H1 (cell line): Measurements from ENCODE around the gene USP6. TPM values are rescaled to one million over a fixed set of nuclear protein-coding genes. Genes with fewer than 3 reads are reported as not detected.
"Not testable (repeated sequence)": the region's sequence is repeated elsewhere in the genome, so short reads cannot be mapped to it uniquely, and the experiment has no call there.

Experiments
- CTCF ChIA-PET: fragments of 300-600 bp; sonication (Branson Sonifier 250); formaldehyde crosslinking; loops from one replicate; lab custom pipeline; 2021; ENCODE audit not compliant: partially characterized antibody; lab: Charles Lee
- POLR2A ChIA-PET: fragments of 300-600 bp; sonication (Branson Sonifier 250); formaldehyde crosslinking; loops from one replicate; lab custom pipeline; 2021; ENCODE audit warnings: inconsistent platforms; ENCODE audit not compliant: partially characterized antibody; lab: Charles Lee
- DNase-seq, 2 experiments: peaks; one replicate each; pipeline versions ENCODE4 v3.0.0 to v3.0.0-alpha.2; 2010 to 2022; ENCODE audit warnings: low spot score in 2 of 2, low read depth in 1 of 2, mixed read lengths in 1 of 2
- FAIRE-seq: peaks from 2 replicates; lab custom pipeline; 2011; peaks lifted over from hg19 to GRCh38; lab: Jason Lieb, UNC
- H2AFZ ChIP-seq: 2 replicates; pipeline ENCODE4 v1.8.1; 2012; ENCODE audit warnings: low read length, inconsistent platforms
- H2AK5ac ChIP-seq: 2 replicates; pipeline ENCODE4 v1.6.1; 2013; ENCODE audit warnings: low read depth, low read length
- H2BK120ac ChIP-seq: replicated peaks from 2 replicates; pipeline ENCODE3; 2013; ENCODE audit warnings: low read depth, low read length, inconsistent platforms
- H2BK12ac ChIP-seq: 2 replicates; pipeline ENCODE4 v1.6.1; 2013; ENCODE audit warnings: low read depth, low read length
- H2BK15ac ChIP-seq: 2 replicates; pipeline ENCODE4 v1.6.1; 2013; ENCODE audit warnings: low read length
- H2BK20ac ChIP-seq: 2 replicates; pipeline ENCODE4 v1.6.1; 2013; ENCODE audit warnings: low read length
- H2BK5ac ChIP-seq: 2 replicates; pipeline ENCODE4 v1.6.1; 2013; ENCODE audit warnings: low read depth, low read length
- H3K14ac ChIP-seq: 2 replicates; pipeline ENCODE4 v1.6.1; 2013; ENCODE audit warnings: inconsistent platforms; ENCODE audit not compliant: insufficient read length
- H3K18ac ChIP-seq: 2 replicates; pipeline ENCODE4 v1.6.1; 2013; ENCODE audit warnings: low read length; ENCODE audit errors: extremely low read depth
- H3K23ac ChIP-seq: 2 replicates; pipeline ENCODE4 v1.6.1; 2013; ENCODE audit warnings: inconsistent platforms; ENCODE audit not compliant: insufficient read length
- H3K23me2 ChIP-seq: 2 replicates; pipeline ENCODE4 v1.6.1; 2013; ENCODE audit warnings: low read depth, low read length
- H3K27ac ChIP-seq: 2 replicates; pipeline ENCODE4 v1.6.1; 2011; ENCODE audit warnings: low read depth, low read length, inconsistent platforms
- H3K27me3 ChIP-seq, 4 experiments: replicated peaks in 1 of 4; 1 replicate in 1 of 4; 2 replicates in 3 of 4; pipeline versions ENCODE4 v1.6.1 to v1.8.1; 2011 to 2013; ENCODE audit warnings: low read length in 3 of 4, mild to moderate bottlenecking in 3 of 4, inconsistent platforms in 2 of 4, mixed read lengths in 2 of 4, moderate library complexity in 1 of 4; ENCODE audit not compliant: control insufficient read depth in 3 of 4, insufficient read depth in 3 of 4; ENCODE audit errors: extremely low read depth in 1 of 4
- H3K36me3 ChIP-seq, 4 experiments: 2 replicates each; pipeline versions ENCODE4 v1.6.1 to v1.8.1; 2011 to 2013; ENCODE audit warnings: mild to moderate bottlenecking in 4 of 4, low read length in 3 of 4, moderate library complexity in 2 of 4, control low read depth in 1 of 4, inconsistent platforms in 1 of 4; ENCODE audit not compliant: insufficient read depth in 4 of 4, control insufficient read depth in 2 of 4
- H3K4ac ChIP-seq: replicated peaks from 2 replicates; pipeline ENCODE3; 2013; ENCODE audit warnings: low read length, low read depth, mixed read lengths, inconsistent platforms; ENCODE audit not compliant: insufficient read length
- H3K4me1 ChIP-seq, 4 experiments: replicated peaks in 1 of 4; 1 replicate in 1 of 4; 2 replicates in 3 of 4; pipeline versions ENCODE4 v1.6.1 to v1.8.1; 2011 to 2013; ENCODE audit warnings: low read length in 3 of 4, inconsistent platforms in 2 of 4, mixed read lengths in 1 of 4; ENCODE audit not compliant: insufficient read depth in 4 of 4, control insufficient read depth in 3 of 4
- H3K4me2 ChIP-seq, 2 experiments: 2 replicates each; pipeline versions ENCODE4 v1.6.1 to v1.8.1; 2011 to 2013; ENCODE audit warnings: low read depth in 2 of 2, low read length in 2 of 2, control low read depth in 1 of 2, inconsistent platforms in 1 of 2, mild to moderate bottlenecking in 1 of 2; ENCODE audit not compliant: insufficient read depth in 1 of 2
- H3K4me3 ChIP-seq, 4 experiments: fragments of 200-600, 300-600 bp in 1 of 4; sonication (generic), shearing (Covaris generic), sonication (Bioruptor Twin) in 1 of 4; 2 replicates each; pipeline versions ENCODE4 v1.5.1 to v1.8.1; 2011 to 2016; ENCODE audit warnings: low read length in 4 of 4, low read depth in 3 of 4, control low read depth in 2 of 4, inconsistent platforms in 2 of 4, mild to moderate bottlenecking in 2 of 4, mixed read lengths in 1 of 4, moderate library complexity in 1 of 4; ENCODE audit not compliant: insufficient read depth in 2 of 4; ENCODE audit errors: extremely low read depth in 1 of 4
- H3K56ac ChIP-seq: replicated peaks from 2 replicates; pipeline ENCODE3; 2013; ENCODE audit warnings: low read depth, mild to moderate bottlenecking, mixed read lengths, low read length, inconsistent platforms; ENCODE audit not compliant: insufficient read length
- H3K79me1 ChIP-seq: 2 replicates; pipeline ENCODE4 v1.6.1; 2013; ENCODE audit warnings: low read depth, low read length, control low read depth
- H3K79me2 ChIP-seq, 2 experiments: 2 replicates each; pipeline versions ENCODE4 v1.6.1 to v1.8.1; 2012 to 2013; ENCODE audit warnings: low read length in 2 of 2, mild to moderate bottlenecking in 2 of 2, inconsistent platforms in 1 of 2; ENCODE audit not compliant: insufficient read depth in 2 of 2, control insufficient read depth in 1 of 2
- H3K9ac ChIP-seq, 4 experiments: replicated peaks in 1 of 4; 1 replicate in 1 of 4; 2 replicates in 3 of 4; pipeline versions ENCODE4 v1.6.1 to v1.8.1; 2011 to 2013; ENCODE audit warnings: low read depth in 3 of 4, low read length in 3 of 4, control low read depth in 2 of 4, mild to moderate bottlenecking in 2 of 4, moderate library complexity in 2 of 4, inconsistent platforms in 1 of 4; ENCODE audit errors: extremely low read depth in 1 of 4
- H3K9me3 ChIP-seq, 2 experiments: 2 replicates each; pipeline versions ENCODE4 v1.6.1 to v1.8.1; 2012 to 2013; ENCODE audit warnings: mild to moderate bottlenecking in 2 of 2, moderate library complexity in 2 of 2, control low read depth in 1 of 2, inconsistent platforms in 1 of 2, low read depth in 1 of 2, low read length in 1 of 2, mixed read lengths in 1 of 2; ENCODE audit not compliant: insufficient read depth in 2 of 2
- H4K20me1 ChIP-seq, 2 experiments: replicated peaks in 1 of 2; 2 replicates each; pipeline versions ENCODE3 to v1.8.1; 2011 to 2013; ENCODE audit warnings: inconsistent platforms in 2 of 2, low read length in 2 of 2, mild to moderate bottlenecking in 1 of 2; ENCODE audit not compliant: insufficient read depth in 2 of 2, control insufficient read depth in 1 of 2
- H4K5ac ChIP-seq: 2 replicates; pipeline ENCODE4 v1.6.1; 2013; ENCODE audit warnings: low read length, low read depth, mixed read lengths, inconsistent platforms; ENCODE audit not compliant: insufficient read length
- H4K8ac ChIP-seq: 2 replicates; pipeline ENCODE4 v1.8.0; 2013; ENCODE audit warnings: mild to moderate bottlenecking, moderate library complexity, low read length, inconsistent platforms; ENCODE audit not compliant: insufficient read depth; ENCODE audit errors: extremely low read depth
- H4K91ac ChIP-seq: replicated peaks from 2 replicates; pipeline ENCODE3; 2013; ENCODE audit warnings: low read length, mixed read lengths, inconsistent platforms; ENCODE audit not compliant: insufficient read length
- WGBS, 2 experiments: shearing (Covaris generic) in 1 of 2; methylation state at CpG; one replicate each; pipeline versions ENCODE4 v1.1.6 to v1.1.7; 2013 to 2015; ENCODE audit warnings: low lambda C conversion rate in 2 of 2, mixed read lengths in 2 of 2, inconsistent platforms in 1 of 2, low coverage in 1 of 2, missing lambda C conversion rate in 1 of 2; ENCODE audit not compliant: insufficient replicate concordance in 2 of 2, insufficient coverage in 1 of 2, insufficient read length in 1 of 2; ENCODE audit errors: extremely low coverage in 1 of 2, missing lambda C conversion rate in 1 of 2; 5-methylcytosine and 5-hydroxymethylcytosine counted together
- polyA plus RNA-seq, 7 experiments: library from polyadenylated mRNA; depleted of rRNA in 3 of 7; stranded (reverse) in 5 of 7; unstranded in 2 of 7; fragments of >200 nt in 5 of 7; fragments of 200-250 nt in 2 of 7; gene quantifications; 1 replicate in 5 of 7; 2 replicates in 1 of 7; 4 replicates in 1 of 7; pipeline versions ENCODE4 v1.2.1 to v1.2.3, GENCODE V29; 2011 to 2013; ENCODE audit warnings: missing spikeins in 2 of 7, mixed read lengths in 2 of 7
- total RNA-seq: library from RNA; stranded (reverse); fragmentation: NEBNext Ultra II Directional; extraction: Animal tissue kit (Norgen Biotek cat#: 25700); gene quantifications from 2 replicates; pipeline ENCODE4 v1.2.1, GENCODE V29; 2021

Gene USP6
- total and polyA plus RNA-seq, 2 of the 8 experiments (the other 6 are each of a cell fraction or from before 2014, with no cell fraction given) = 0.08 to 0.32 TPM

GRCh38 chr17:5075472-5075871 is 40.4 kb upstream of the USP6 start:
- WGBS, 2 experiments = 88% methylated on average over 4 of the region's 5 CpGs; no CpG with 5 or more reads in 1 of the 2 experiments

DNA sequence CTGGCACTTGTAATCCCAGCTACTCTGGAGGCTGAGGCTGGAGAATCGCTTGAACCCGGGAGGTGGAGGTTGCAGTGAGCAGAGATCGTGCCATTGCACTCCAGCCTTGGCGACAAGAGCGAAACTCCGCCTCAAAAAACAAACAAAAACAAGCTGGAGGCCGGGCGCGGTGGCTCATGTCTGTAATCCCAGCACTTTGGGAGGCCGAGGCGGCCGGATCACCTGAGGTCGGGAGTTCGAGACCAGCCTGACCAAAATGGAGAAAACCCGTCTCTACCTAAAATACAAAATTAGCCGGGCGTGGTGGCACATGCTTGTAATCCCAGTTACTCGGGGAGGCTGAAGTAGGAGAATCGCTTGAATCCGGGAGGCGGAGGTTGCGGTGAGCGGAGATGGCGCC is 38.6 kb upstream of the USP6 start:
- H3K56ac ChIP-seq, H2BK5ac ChIP-seq, H4K8ac ChIP-seq, H3K4me1 ChIP-seq, H3K4ac ChIP-seq, H3K23ac ChIP-seq, H4K5ac ChIP-seq, H2AK5ac ChIP-seq, H3K27ac ChIP-seq, H3K14ac ChIP-seq, H4K20me1 ChIP-seq, H2BK12ac ChIP-seq, H3K79me2 ChIP-seq, DNase-seq, H3K9me3 ChIP-seq, H3K4me3 ChIP-seq, H4K91ac ChIP-seq, H2AFZ ChIP-seq, H3K79me1 ChIP-seq, H2BK15ac ChIP-seq, H3K23me2 ChIP-seq, H3K36me3 ChIP-seq, H3K9ac ChIP-seq, H2BK20ac ChIP-seq, H3K18ac ChIP-seq, H2BK120ac ChIP-seq, FAIRE-seq: not testable (repeated sequence)
- CTCF ChIA-PET = interaction anchor here (0.7 to 0.9 kb wide), 2 partner anchors 15 to 24 kb away, joined by 3 read pairs; no protein-coding TSS in a partner anchor
- POLR2A ChIA-PET = interaction anchor here (0.7 to 3.1 kb wide), 6 partner anchors 9 to 30 kb away, joined by 3 to 12 read pairs (median 4); no protein-coding TSS in a partner anchor
- H3K4me2 ChIP-seq = peak overlapping the region in 1 of 2 experiments; percentile 35; a peak in 1 of 4 replicates
- peaks cover 0 to 13% (median 8%) of the 10 kb centered on the region in 4 experiments; a peak in 5 of 7 replicates for H3K27me3 ChIP-seq
- 90% methylated on average over 19 of the region's 24 CpGs; no CpG with 5 or more reads in 1 of the 2 experiments for WGBS, 2 experiments

More at GRCh38 chr17:5075472-5075871, 40.4 kb upstream of the USP6 start:
- not testable (repeated sequence) for H4K20me1 ChIP-seq, H3K79me2 ChIP-seq, H3K4me3 ChIP-seq, H3K18ac ChIP-seq, H2BK15ac ChIP-seq, H3K79me1 ChIP-seq, H3K4me1 ChIP-seq, H3K36me3 ChIP-seq, H3K23ac ChIP-seq, H2BK12ac ChIP-seq, H4K91ac ChIP-seq, H3K56ac ChIP-seq, H3K4ac ChIP-seq, H3K14ac ChIP-seq, FAIRE-seq, H2BK120ac ChIP-seq, H3K27ac ChIP-seq, H2AK5ac ChIP-seq, H2BK5ac ChIP-seq, DNase-seq, H3K23me2 ChIP-seq, H4K8ac ChIP-seq, H3K4me2 ChIP-seq, H4K5ac ChIP-seq, H2BK20ac ChIP-seq, H3K9ac ChIP-seq, H3K9me3 ChIP-seq
- Histone ChIP-seq H3K27me3 (peaks cover 0 to 13% (median 8%) of the 10 kb centered on the region in 4 experiments; a peak in 5 of 7 replicates), H2AFZ (0 out of 2 replicates have a peak overlapping the region, but pooled peaks have one; percentile 11)
- CTCF ChIA-PET = interaction anchor here (0.6 to 1.2 kb wide), 2 partner anchors 12 to 238 kb away, joined by 3 to 4 read pairs; no protein-coding TSS in a partner anchor
- POLR2A ChIA-PET = interaction anchor here (0.9 kb wide), 1 partner anchor 107 kb away, joined by 4 read pairs; no protein-coding TSS in a partner anchor
